Suprapubic skin (tissue), 3 donors: ENCODE data around the gene RBMS3.

Experiments
- CTCF ChIP-seq, 2 donors: fragments of 200-600 bp in 1 of 2; fragments of 450-650 bp in 1 of 2; sonication (generic) in 1 of 2; IDR thresholded peaks; one replicate each; pipeline ENCODE4 v1.5.1; 2016 to 2019; ENCODE audit warnings: antibody characterized with exemption in 2 of 2, mild to moderate bottlenecking in 1 of 2, moderate library complexity in 1 of 2
- POLR2A ChIP-seq, 2 donors: fragments of 450-650 bp; IDR thresholded peaks; one replicate each; pipeline ENCODE4 v1.6.1; 2017; ENCODE audit warnings: antibody characterized with exemption in 2 of 2, mild to moderate bottlenecking in 2 of 2, moderate library complexity in 2 of 2

GRCh38 chr3:29614954-29615353 lies 334.1 kb downstream of the RBMS3 start:
- TF ChIP-seq CTCF (IDR thresholded peaks at IDR 0.05): no peak
- no peak for TF ChIP-seq POLR2A (IDR thresholded peaks at IDR 0.05)
